Inferior parietal cortex (tissue), 1 donor: ENCODE data around the gene MUCL3.
"Not testable (repeated sequence)": the region's sequence is repeated elsewhere in the genome, so short reads cannot be mapped to it uniquely, and the experiment has no call there.

ENCODE experiments used
- DNase-seq: peaks from one replicate; pipeline ENCODE4 v3.0.0-alpha.2; 2016; ENCODE audit errors: extremely low spot score

MUCL3 gene

GRCh38 chr6:30910473-30910872, 30.3 kb upstream of the MUCL3 start:
- not testable (repeated sequence) for DNase-seq

- no peak for DNase-seq
These were observed 27.8 kb upstream of the MUCL3 start for GRCh38 chr6:30912746-30913520.

- peak; percentile 15 for DNase-seq
These were observed 27.1 kb upstream of the MUCL3 start for GRCh38 chr6:30913721-30914075.

- peak; percentile 93 for DNase-seq
These were observed 26.5 kb upstream of the MUCL3 start, which contains the start of gene VARS2 for GRCh38 chr6:30914076-30914853. TSS of gene VARS2 (plus strand) at chr6:30914238. CDS start at chr6:30914837, 599 bp downstream.

GRCh38 chr6:30914854-30915590, 25.8 kb upstream of the MUCL3 start:
- peak; percentile 36 for DNase-seq

- peak; percentile 83 for DNase-seq
These were observed 25.2 kb upstream of the MUCL3 start for GRCh38 chr6:30915591-30915946.

GRCh38 chr6:30917041-30917440, 23.7 kb upstream of the MUCL3 start:
- DNase-seq, result no peak

- no peak for DNase-seq
These were observed 23.3 kb upstream of the MUCL3 start for GRCh38 chr6:30917487-30917886.

GRCh38 chr6:30918670-30919069, 22.1 kb upstream of the MUCL3 start:
- no peak for DNase-seq

GRCh38 chr6:30922447-30922852, 18.3 kb upstream of the MUCL3 start:
- DNase-seq, result no peak

GRCh38 chr6:30924040-30924627, 16.6 kb upstream of the MUCL3 start:
- not testable (repeated sequence) for DNase-seq

GRCh38 chr6:30926644-30927043, 14.1 kb upstream of the MUCL3 start:
- DNase-seq, result no peak

GRCh38 chr6:30927080-30927479, 13.7 kb upstream of the MUCL3 start:
- not testable (repeated sequence) for DNase-seq

GRCh38 chr6:30928677-30929076, 12.1 kb upstream of the MUCL3 start:
- DNase-seq, result no peak

- DNase-seq, result no peak
These were observed 10.3 kb upstream of the MUCL3 start for GRCh38 chr6:30930506-30930905.

- no peak for DNase-seq
These were observed 9.5 kb upstream of the MUCL3 start for GRCh38 chr6:30931272-30931671.

GRCh38 chr6:30931969-30932645, 8.7 kb upstream of the MUCL3 start, which contains the start of gene SFTA2:
TSS of gene SFTA2 (minus strand) at chr6:30932170. CDS start at chr6:30932096, 74 bp downstream.
- DNase-seq, result no peak

- no peak for DNase-seq
These were observed 8.0 kb upstream of the MUCL3 start for GRCh38 chr6:30932665-30933365.

- DNase-seq, result no peak
These were observed 5.8 kb upstream of the MUCL3 start for GRCh38 chr6:30935018-30935417.

GRCh38 chr6:30937265-30937664, 3.5 kb upstream of the MUCL3 start:
- DNase-seq, result no peak

- DNase-seq, result no peak
These were observed 2.0 kb upstream of the MUCL3 start for GRCh38 chr6:30938730-30939129.
